ENCODE results near the gene NSUN5. TPM values are rescaled to one million over a fixed set of nuclear protein-coding genes. Genes with fewer than 3 reads are reported as not detected.
"Not testable (repeated sequence)": the region's sequence is repeated elsewhere in the genome, so short reads cannot be mapped to it uniquely, and the experiment has no call there.

Gene NSUN5
- total RNA-seq, 4 donors from 2014 or later, result 21.6 to 31.5 (median 27.1) TPM

DNA sequence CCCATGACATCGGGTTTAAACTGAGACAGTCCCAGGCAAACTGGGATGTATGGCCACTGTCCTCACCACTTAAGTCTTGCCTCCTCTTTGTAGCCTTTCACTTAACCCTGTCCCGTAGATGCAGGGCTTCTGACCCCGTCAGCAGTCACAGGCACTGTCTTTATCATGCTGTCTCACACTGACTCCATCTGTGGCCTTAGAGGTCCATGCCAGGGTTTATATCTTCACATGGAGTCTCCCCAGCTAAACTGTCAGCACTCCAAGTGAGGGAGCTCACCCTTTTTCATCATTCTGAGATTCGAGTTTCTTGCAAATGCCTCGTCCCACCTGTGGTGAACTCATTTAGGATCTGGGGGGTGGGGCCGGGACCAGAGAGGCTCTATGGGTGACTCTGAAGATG is 22.1 kb upstream of the NSUN5 start:
- TF ChIP-seq POLR2A (IDR thresholded peaks at IDR 0.05; ENCODE audit: low read depth), result no peak
- TF ChIP-seq, protein P1, sequence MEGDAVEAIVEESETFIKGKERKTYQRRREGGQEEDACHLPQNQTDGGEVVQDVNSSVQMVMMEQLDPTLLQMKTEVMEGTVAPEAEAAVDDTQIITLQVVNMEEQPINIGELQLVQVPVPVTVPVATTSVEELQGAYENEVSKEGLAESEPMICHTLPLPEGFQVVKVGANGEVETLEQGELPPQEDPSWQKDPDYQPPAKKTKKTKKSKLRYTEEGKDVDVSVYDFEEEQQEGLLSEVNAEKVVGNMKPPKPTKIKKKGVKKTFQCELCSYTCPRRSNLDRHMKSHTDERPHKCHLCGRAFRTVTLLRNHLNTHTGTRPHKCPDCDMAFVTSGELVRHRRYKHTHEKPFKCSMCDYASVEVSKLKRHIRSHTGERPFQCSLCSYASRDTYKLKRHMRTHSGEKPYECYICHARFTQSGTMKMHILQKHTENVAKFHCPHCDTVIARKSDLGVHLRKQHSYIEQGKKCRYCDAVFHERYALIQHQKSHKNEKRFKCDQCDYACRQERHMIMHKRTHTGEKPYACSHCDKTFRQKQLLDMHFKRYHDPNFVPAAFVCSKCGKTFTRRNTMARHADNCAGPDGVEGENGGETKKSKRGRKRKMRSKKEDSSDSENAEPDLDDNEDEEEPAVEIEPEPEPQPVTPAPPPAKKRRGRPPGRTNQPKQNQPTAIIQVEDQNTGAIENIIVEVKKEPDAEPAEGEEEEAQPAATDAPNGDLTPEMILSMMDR (IDR thresholded peaks at IDR 0.05), result no peak
- no peak for TF ChIP-seq EP300 (IDR thresholded peaks at IDR 0.05)
- TF ChIP-seq POLR2AphosphoS5 (IDR thresholded peaks at IDR 0.05), result no peak
- no peaks in the 10 kb centered on the region for H3K36me3 ChIP-seq
- no peak overlapping the region for H3K4me3 ChIP-seq
- intact Hi-C loops (cut with DNase I), result no loop called here
- no peaks in the 10 kb centered on the region for H3K27me3 ChIP-seq
- H3K4me1 ChIP-seq, result no peaks in the 10 kb centered on the region
- no peak for DNase-seq (ENCODE audit: extremely low spot score)
- peak overlapping the region in 1 of 4 donors; percentile 19 for H3K27ac ChIP-seq (replicated peaks in 1 of 4)
- no peaks in the 10 kb centered on the region for H3K9me3 ChIP-seq
- 73% methylated on average over 6 of the region's 6 CpGs for WGBS

GRCh38 chr7:73329861-73330581 is 21.4 kb upstream of the NSUN5 start:
- Histone ChIP-seq H3K27me3 (no peaks in the 10 kb centered on the region), H3K27ac (replicated peaks in 1 of 4) (peak overlapping the region in 1 of 4 donors; percentile 19), H3K4me1 (no peaks in the 10 kb centered on the region), H3K4me3 (no peak overlapping the region), H3K36me3 (no peaks in the 10 kb centered on the region), H3K9me3 (no peaks in the 10 kb centered on the region)
- WGBS, result 53% methylated on average over 11 of the region's 11 CpGs
- TF ChIP-seq POLR2AphosphoS5 (IDR thresholded peaks at IDR 0.05) (no peak), EP300 (IDR thresholded peaks at IDR 0.05) (no peak), POLR2A (IDR thresholded peaks at IDR 0.05; ENCODE audit: low read depth) (no peak)
- TF ChIP-seq, protein P1 (IDR thresholded peaks at IDR 0.05), result no peak
- DNase-seq (ENCODE audit: extremely low spot score), result no peak
- intact Hi-C loops (cut with DNase I), result no loop called here

DNA sequence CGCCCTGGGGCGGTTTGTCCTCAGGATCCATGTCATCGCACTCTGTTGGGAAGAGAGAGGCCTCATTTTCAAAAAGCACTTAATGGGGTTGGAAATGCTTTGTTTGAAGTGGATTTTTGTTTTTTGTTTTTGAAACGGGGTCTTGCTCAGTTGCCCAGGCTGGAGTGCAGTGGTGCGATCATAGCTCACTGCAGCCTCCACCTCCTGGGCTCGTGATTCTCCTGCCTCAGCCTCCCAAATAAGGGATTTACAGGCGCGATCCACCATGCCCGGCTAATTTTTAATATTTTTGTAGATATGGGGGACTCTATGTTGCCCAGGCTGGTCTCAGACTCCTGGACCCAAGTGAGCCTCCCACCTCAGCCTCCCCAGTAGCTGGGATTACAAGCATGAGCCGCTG is 20.1 kb upstream of the NSUN5 start:
- TF ChIP-seq EP300 (IDR thresholded peaks at IDR 0.05), result no peak
- no peak for TF ChIP-seq POLR2AphosphoS5 (IDR thresholded peaks at IDR 0.05)
- TF ChIP-seq, protein P1 (IDR thresholded peaks at IDR 0.05), result no peak
- TF ChIP-seq POLR2A (IDR thresholded peaks at IDR 0.05; ENCODE audit: low read depth), result no peak
- DNase-seq (ENCODE audit: extremely low spot score), result no peak
- Histone ChIP-seq H3K27me3 (no peaks in the 10 kb centered on the region), H3K27ac (replicated peaks in 1 of 4) (no peak overlapping the region), H3K4me3 (no peak overlapping the region), H3K4me1 (peaks cover 0 to 10% (median 10%) of the 10 kb centered on the region in 4 donors), H3K36me3 (no peaks in the 10 kb centered on the region), H3K9me3 (no peaks in the 10 kb centered on the region)
- WGBS, result 95% methylated on average over 9 of the region's 10 CpGs
- intact Hi-C loops (cut with DNase I), result no loop called here

DNA sequence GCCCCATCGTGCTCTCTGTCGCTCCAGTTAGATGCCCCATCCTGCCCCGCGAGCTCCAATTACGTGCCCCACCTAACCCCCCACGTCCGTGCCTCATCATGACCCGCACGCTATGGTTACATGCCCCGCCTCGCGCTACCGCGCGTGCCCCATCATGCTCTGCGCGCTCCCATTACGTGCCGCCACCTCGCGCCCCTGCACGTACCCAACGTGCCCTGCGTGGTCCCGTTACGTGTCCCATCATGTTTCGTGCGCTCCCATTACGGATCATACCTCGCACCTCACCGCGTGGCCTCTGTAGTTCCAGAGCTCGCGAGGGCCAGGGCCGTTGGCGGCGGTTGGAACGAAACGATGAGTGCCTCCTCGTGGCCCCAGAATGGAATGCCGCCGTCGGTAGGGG is 19.3 kb upstream of the NSUN5 start, which contains the start of the genes FKBP6 and TRIM50:
Gene FKBP6 (plus strand): TSS at position 240 of the 400 bp plus-strand sequence. CDS start 268 bp downstream, outside the sequence.
Gene TRIM50 (minus strand): TSS at position 161 of the 400 bp plus-strand sequence. CDS start 3,295 bp downstream, outside the sequence.
- 94% methylated on average over 43 of the region's 43 CpGs for WGBS
- H3K27me3 ChIP-seq; H3K4me3 ChIP-seq; intact Hi-C loops (cut with DNase I); H3K9me3 ChIP-seq; H3K27ac ChIP-seq (replicated peaks in 1 of 4); DNase-seq (ENCODE audit: extremely low spot score); H3K36me3 ChIP-seq: not testable (repeated sequence)
- peaks cover 0 to 11% (median 10%) of the 10 kb centered on the region in 4 donors for H3K4me1 ChIP-seq

GRCh38 chr7:73327449-73327848 is 18.8 kb upstream of the NSUN5 start:
- intact Hi-C loops (cut with DNase I), result not testable (repeated sequence)

DNA sequence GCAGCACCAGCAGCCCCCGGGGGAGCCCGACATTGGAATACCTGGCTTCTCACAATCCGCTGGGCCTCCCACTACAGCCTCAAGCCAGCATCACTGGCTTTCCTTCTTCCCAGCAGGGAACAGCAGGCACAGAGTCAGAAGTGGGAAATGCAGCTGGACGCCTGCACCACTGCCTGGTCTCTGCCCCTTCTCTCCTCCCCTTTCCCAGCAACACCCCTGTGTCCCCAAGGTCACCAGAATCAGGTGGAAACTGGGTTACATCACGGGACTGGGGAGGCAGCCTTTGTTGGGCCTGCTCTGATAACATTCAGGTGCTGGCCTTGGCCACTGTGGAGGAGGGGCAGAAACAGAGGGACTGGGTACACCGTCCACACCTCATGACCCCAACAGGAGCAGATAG is 16.8 kb upstream of the NSUN5 start:
- DNase-seq (ENCODE audit: extremely low spot score); intact Hi-C loops (cut with DNase I); H3K27me3 ChIP-seq; H3K27ac ChIP-seq (replicated peaks in 1 of 4); H3K4me3 ChIP-seq; H3K36me3 ChIP-seq; H3K9me3 ChIP-seq: not testable (repeated sequence)
- WGBS, result 85% methylated on average over 5 of the region's 6 CpGs
- peaks cover 0 to 11% (median 10%) of the 10 kb centered on the region in 4 donors for H3K4me1 ChIP-seq

More at GRCh38 chr7:73327449-73327848, 18.8 kb upstream of the NSUN5 start:
- H3K27me3 ChIP-seq; H3K36me3 ChIP-seq; DNase-seq (ENCODE audit: extremely low spot score); H3K27ac ChIP-seq (replicated peaks in 1 of 4); H3K4me3 ChIP-seq; H3K9me3 ChIP-seq: not testable (repeated sequence)
- H3K4me1 ChIP-seq, result peaks cover 0 to 11% (median 10%) of the 10 kb centered on the region in 4 donors
- 87% methylated on average over 12 of the region's 13 CpGs for WGBS

All from esophagus muscularis mucosa (tissue), 4 donors.